ENCODE measurements around the gene PALM. TPM values are rescaled to one million over a fixed set of nuclear protein-coding genes. Genes with fewer than 3 reads are reported as not detected.

Gene PALM
- total and polyA plus RNA-seq, 9 of the 15 experiments (the other 6 are each of a cell fraction or from before 2014, with no cell fraction given): 0.04 to 6.6 (median 1.7) TPM

- in situ Hi-C loops (cut with MboI) (no loop called here), intact Hi-C loops (cut with micrococcal nuclease) (no loop called here)
- Histone ChIP-seq H3K9ac (ENCODE audit: insufficient read depth in 1 of 2, low read depth in 2 of 2, low read length in 2 of 2) (no peak overlapping the region), H4K20me1 (replicated peaks; ENCODE audit: control insufficient read depth, insufficient read depth, low read length) (no peaks in the 10 kb centered on the region), H2AFZ (ENCODE audit: low read depth, low read length) (no peak overlapping the region), H3K36me3 (ENCODE audit: control insufficient read depth, insufficient read depth, low read length) (no peaks in the 10 kb centered on the region), H3K27me3 (ENCODE audit: control insufficient read depth in 2 of 2, insufficient read depth in 2 of 2, low read length in 2 of 2) (no peaks in the 10 kb centered on the region), H3K27ac (ENCODE audit: extremely low read depth, low read depth, low read length) (no peak overlapping the region), H3K4me2 (ENCODE audit: insufficient read depth, low read length) (no peak overlapping the region), H3K4me1 (replicated peaks in 1 of 2; ENCODE audit: control insufficient read depth in 2 of 2, insufficient read depth in 2 of 2, low read length in 2 of 2) (peaks cover 0 to 40% of the 10 kb centered on the region in 2 experiments; a peak in 2 of 5 replicates), H3K9me1 (ENCODE audit: control insufficient read depth, insufficient read depth, low read length) (no peaks in the 10 kb centered on the region), H3K79me2 (ENCODE audit: control insufficient read depth, insufficient read depth, low read length) (no peaks in the 10 kb centered on the region), H3K4me3 (no peak overlapping the region), H3K9me3 (replicated peaks; ENCODE audit: control insufficient read depth, insufficient read depth, low read depth, low read length) (no peaks in the 10 kb centered on the region)
- no peak for FAIRE-seq
- no TSS peak for BruUV-seq (replicated peaks)
- CTCF ChIA-PET (ENCODE audit: low intra/inter-chr PET ratio): no interaction called here
- no peak for TF ChIP-seq ELF4 (CRISPR knock-in tag; IDR thresholded peaks at IDR 0.05)
- no peak for TF ChIP-seq NUFIP1 (IDR thresholded peaks at IDR 0.05; ENCODE audit: partially characterized antibody)
- no peak for TF ChIP-seq FUS (optimal IDR thresholded peaks at IDR 0.05; ENCODE audit: low read depth, low read length)
- TF ChIP-seq TEAD1 (CRISPR knock-in tag; IDR thresholded peaks at IDR 0.05): no peak
- no peak for TF ChIP-seq IFI16 (CRISPR knock-in tag; IDR thresholded peaks at IDR 0.05)
- TF ChIP-seq ATF1 (CRISPR knock-in tag; IDR thresholded peaks at IDR 0.05): no peak
- TF ChIP-seq ATF1 (tag; IDR thresholded peaks at IDR 0.05): no peak
- TF ChIP-seq BRF2 (IDR thresholded peaks at IDR 0.05; ENCODE audit: borderline replicate concordance, insufficient read depth, insufficient read length): no peak
- no peak for TF ChIP-seq MYNN (IDR thresholded peaks at IDR 0.05)
- no peak for TF ChIP-seq MYNN (CRISPR knock-in tag; IDR thresholded peaks at IDR 0.05)
- no peak for TF ChIP-seq MCM7 (IDR thresholded peaks at IDR 0.05)
- TF ChIP-seq, protein P1, sequence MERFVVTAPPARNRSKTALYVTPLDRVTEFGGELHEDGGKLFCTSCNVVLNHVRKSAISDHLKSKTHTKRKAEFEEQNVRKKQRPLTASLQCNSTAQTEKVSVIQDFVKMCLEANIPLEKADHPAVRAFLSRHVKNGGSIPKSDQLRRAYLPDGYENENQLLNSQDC (CRISPR knock-in tag; IDR thresholded peaks at IDR 0.05): no peak
- TF ChIP-seq ARID3B (CRISPR knock-in tag; IDR thresholded peaks at IDR 0.05; ENCODE audit: borderline replicate concordance): no peak
- TF ChIP-seq ARID1B (IDR thresholded peaks at IDR 0.05): no peak
- TF ChIP-seq POLR2A (conservative IDR thresholded peaks at IDR 0.05): no peak
- TF ChIP-seq ZBTB26 (CRISPR knock-in tag; IDR thresholded peaks at IDR 0.05): no peak
- TF ChIP-seq SMAD2 (IDR thresholded peaks at IDR 0.05; ENCODE audit: low read depth, low read length): no peak
- no peak for TF ChIP-seq SETDB1 (IDR thresholded peaks at IDR 0.05; ENCODE audit: low read length)
- DNase-seq (ENCODE audit: extremely low read depth in 1 of 4, low spot score in 3 of 4): no peak
- POLR2A ChIA-PET: interaction anchor here (1.1 kb wide), 1 partner anchor 13 kb away, joined by 5 read pairs; no protein-coding TSS in a partner anchor
- ATAC-seq: no peak
- 49% methylated on average over 11 of the region's 18 CpGs for WGBS (ENCODE audit: insufficient coverage, low coverage, missing lambda C conversion rate)
Measured at GRCh38 chr19:690203-690602, 18.5 kb upstream of the PALM start.

Data from K562 (cell line).